OCI-LY7 (cell line): ENCODE results near the gene GRB7. TPM values are rescaled to one million over a fixed set of nuclear protein-coding genes. Genes with fewer than 3 reads are reported as not detected.

ENCODE experiments used
- BruUV-seq: library from RNA; stranded (reverse); fragments of 400-500 nt; replicated peaks from 2 replicates; lab custom pipeline; 2021; lab: Mats Ljungman, UMichigan
- CTCF ChIA-PET: fragments of 300-600 bp; sonication (Branson Sonifier 250); formaldehyde crosslinking; loops from one replicate; lab custom pipeline; 2022; ENCODE audit warnings: antibody characterized with exemption; ENCODE audit not compliant: unreplicated experiment; lab: Charles Lee
- POLR2A ChIA-PET: fragments of 300-600 bp; sonication (Branson Sonifier 250); formaldehyde crosslinking; loops from one replicate; lab custom pipeline; 2022; ENCODE audit warnings: antibody characterized with exemption; lab: Charles Lee
- DNase-seq: peaks from one replicate; pipeline ENCODE4 v3.0.0-alpha.2; 2015; ENCODE audit warnings: low spot score
- H2AFZ ChIP-seq: fragments of 200-600 bp; sonication (generic), shearing (Covaris generic); 2 replicates; pipeline ENCODE4 v1.6.1; 2014; ENCODE audit warnings: mild to moderate bottlenecking, antibody characterized with exemption, low read length, moderate library complexity
- H3K27ac ChIP-seq: fragments of 200-600 bp; sonication (generic); 2 replicates; pipeline ENCODE4 v1.5.1; 2014; ENCODE audit warnings: mixed run types, low read depth, mild to moderate bottlenecking, moderate library complexity, low read length, inconsistent platforms; ENCODE audit not compliant: poor library complexity, severe bottlenecking
- H3K36me3 ChIP-seq: fragments of 200-600 bp; sonication (generic); 2 replicates; pipeline ENCODE4 v1.6.1; 2014; ENCODE audit warnings: mild to moderate bottlenecking, antibody characterized with exemption, low read length, moderate library complexity, mixed read lengths; ENCODE audit not compliant: insufficient read depth
- H3K4me1 ChIP-seq: fragments of 200-600 bp; sonication (generic); 2 replicates; pipeline ENCODE4 v1.5.1; 2014; ENCODE audit warnings: mild to moderate bottlenecking, low read length; ENCODE audit not compliant: insufficient read depth, poor library complexity, severe bottlenecking
- H3K4me2 ChIP-seq: fragments of 200-600 bp; sonication (generic); 2 replicates; pipeline ENCODE4 v1.6.1; 2014; ENCODE audit warnings: mild to moderate bottlenecking, low read length
- H3K4me3 ChIP-seq: fragments of 200-600 bp; sonication (generic); 2 replicates; pipeline ENCODE4 v1.5.1; 2014; ENCODE audit warnings: mild to moderate bottlenecking, low read depth, low read length; ENCODE audit not compliant: poor library complexity, severe bottlenecking
- H3K79me2 ChIP-seq: fragments of 200-600 bp; sonication (generic); 2 replicates; pipeline ENCODE4 v1.6.1; 2016; ENCODE audit warnings: low read depth, mild to moderate bottlenecking, low read length, moderate library complexity, mixed read lengths; ENCODE audit not compliant: insufficient read depth
- H3K9me2 ChIP-seq: fragments of 200-600 bp; sonication (generic); 2 replicates; pipeline ENCODE4 v1.6.1; 2016; ENCODE audit warnings: mild to moderate bottlenecking, low read length, mixed read lengths; ENCODE audit not compliant: insufficient read depth
- H3K9me3 ChIP-seq: fragments of 200-600 bp; sonication (generic); 2 replicates; pipeline ENCODE4 v1.6.1; 2014; ENCODE audit warnings: mild to moderate bottlenecking, mixed run types, low read length, mixed read lengths
- H4K20me1 ChIP-seq: fragments of 200-600 bp; sonication (generic); 2 replicates; pipeline ENCODE4 v1.6.1; 2014; ENCODE audit warnings: mild to moderate bottlenecking, antibody characterized with exemption, low read length, moderate library complexity, mixed read lengths; ENCODE audit not compliant: insufficient read depth
- EZH2phosphoT487 ChIP-seq: fragments of 200-600 bp; sonication (generic); IDR thresholded peaks from 2 replicates; pipeline ENCODE4 v1.6.1; 2018; ENCODE audit warnings: low read depth, borderline replicate concordance, mild to moderate bottlenecking, mixed run types, antibody characterized with exemption, low read length, moderate library complexity, mixed read lengths
- intact Hi-C: fragments of 100-400 bp; cut with micrococcal nuclease; formaldehyde crosslinking; loops from one replicate; pipeline ENCODE4 v1.10.0; 2022; ENCODE audit not compliant: unreplicated experiment
- total RNA-seq, 2 experiments: library from RNA; depleted of rRNA in 1 of 2; stranded (reverse); fragments of >200 nt in 1 of 2; shearing (Covaris generic) in 1 of 2; gene quantifications; 2 replicates each; pipeline ENCODE4 v1.2.3, GENCODE V29; 2014 to 2022
- TF ChIP-seq, protein P1 (sequence below): fragments of 200-600 bp; sonication (generic); conservative IDR thresholded peaks from 2 replicates; pipeline ENCODE4 v1.5.1; 2014; ENCODE audit warnings: mild to moderate bottlenecking, antibody characterized with exemption, low read length, moderate library complexity, mixed read lengths

Gene GRB7
- total RNA-seq, 2 experiments from 2014 or later: 0.25 TPM; not detected in 1

DNA sequence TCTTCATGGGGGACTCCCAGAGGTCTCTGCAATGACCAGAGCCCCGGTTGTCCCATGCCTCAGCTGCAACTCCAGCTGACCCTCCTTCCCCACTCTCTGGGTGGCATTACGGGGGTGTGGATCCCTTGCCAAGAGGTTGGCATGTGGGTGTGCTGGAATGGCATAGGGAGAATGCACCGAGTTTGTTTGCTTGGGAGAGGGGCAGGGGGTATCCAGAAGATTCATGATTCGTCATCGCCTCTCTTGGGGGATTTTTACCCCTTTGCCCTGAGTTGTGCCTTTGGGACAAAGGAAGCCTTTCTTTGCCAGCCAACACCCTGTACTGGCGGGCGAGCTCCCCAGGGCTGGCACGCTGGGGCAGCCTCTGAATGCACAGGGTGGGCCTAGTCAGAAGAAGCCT lies 31.4 kb upstream of the GRB7 start:
- no peaks in the 10 kb centered on the region for H3K79me2 ChIP-seq

DNA sequence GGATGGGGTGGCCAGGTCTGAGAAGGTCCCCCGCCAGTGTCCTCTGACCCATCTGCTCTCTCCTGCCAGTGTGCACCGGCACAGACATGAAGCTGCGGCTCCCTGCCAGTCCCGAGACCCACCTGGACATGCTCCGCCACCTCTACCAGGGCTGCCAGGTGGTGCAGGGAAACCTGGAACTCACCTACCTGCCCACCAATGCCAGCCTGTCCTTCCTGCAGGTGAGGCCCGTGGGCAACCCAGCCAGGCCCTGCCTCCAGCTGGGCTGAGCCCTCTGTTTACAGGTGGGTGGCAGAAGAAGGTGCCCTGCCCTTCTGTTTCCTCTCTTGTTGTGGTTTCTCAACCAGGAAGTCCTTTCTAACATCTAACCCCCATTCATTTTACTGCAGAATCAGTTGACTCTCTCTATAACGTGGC lies 30.8 kb upstream of the GRB7 start:
- Histone ChIP-seq H3K4me3 (no peak overlapping the region), H3K36me3 (no peaks in the 10 kb centered on the region), H3K4me2 (no peak overlapping the region), H3K4me1 (peaks cover 4% of the 10 kb centered on the region), H3K27ac (no peak overlapping the region), H3K9me3 (no peaks in the 10 kb centered on the region), H3K9me2 (no peaks in the 10 kb centered on the region), H2AFZ (no peak overlapping the region), H3K79me2 (no peaks in the 10 kb centered on the region), H4K20me1 (no peaks in the 10 kb centered on the region)
- no peak for DNase-seq
- POLR2A ChIA-PET: no interaction called here
- CTCF ChIA-PET: no interaction called here
- intact Hi-C loops: no loop called here
- no TSS peak for BruUV-seq
- TF ChIP-seq EZH2phosphoT487: no peak
- TF ChIP-seq, protein P1, sequence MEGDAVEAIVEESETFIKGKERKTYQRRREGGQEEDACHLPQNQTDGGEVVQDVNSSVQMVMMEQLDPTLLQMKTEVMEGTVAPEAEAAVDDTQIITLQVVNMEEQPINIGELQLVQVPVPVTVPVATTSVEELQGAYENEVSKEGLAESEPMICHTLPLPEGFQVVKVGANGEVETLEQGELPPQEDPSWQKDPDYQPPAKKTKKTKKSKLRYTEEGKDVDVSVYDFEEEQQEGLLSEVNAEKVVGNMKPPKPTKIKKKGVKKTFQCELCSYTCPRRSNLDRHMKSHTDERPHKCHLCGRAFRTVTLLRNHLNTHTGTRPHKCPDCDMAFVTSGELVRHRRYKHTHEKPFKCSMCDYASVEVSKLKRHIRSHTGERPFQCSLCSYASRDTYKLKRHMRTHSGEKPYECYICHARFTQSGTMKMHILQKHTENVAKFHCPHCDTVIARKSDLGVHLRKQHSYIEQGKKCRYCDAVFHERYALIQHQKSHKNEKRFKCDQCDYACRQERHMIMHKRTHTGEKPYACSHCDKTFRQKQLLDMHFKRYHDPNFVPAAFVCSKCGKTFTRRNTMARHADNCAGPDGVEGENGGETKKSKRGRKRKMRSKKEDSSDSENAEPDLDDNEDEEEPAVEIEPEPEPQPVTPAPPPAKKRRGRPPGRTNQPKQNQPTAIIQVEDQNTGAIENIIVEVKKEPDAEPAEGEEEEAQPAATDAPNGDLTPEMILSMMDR: no peak

More for the DNA sequence above, 31.4 kb upstream of the GRB7 start:
- intact Hi-C loops: no loop called here
- DNase-seq: no peak
- H3K4me3 ChIP-seq: no peak overlapping the region
- no TSS peak for BruUV-seq
- POLR2A ChIA-PET: no interaction called here
- H3K36me3 ChIP-seq: no peaks in the 10 kb centered on the region
- H3K9me3 ChIP-seq: no peaks in the 10 kb centered on the region
- TF ChIP-seq EZH2phosphoT487: no peak
- TF ChIP-seq, protein P1: no peak
- H3K27ac ChIP-seq: no peak overlapping the region
- H3K9me2 ChIP-seq: no peaks in the 10 kb centered on the region
- H3K4me1 ChIP-seq: peaks cover 4% of the 10 kb centered on the region
- no peaks in the 10 kb centered on the region for H4K20me1 ChIP-seq
- CTCF ChIA-PET: no interaction called here
- no peak overlapping the region for H2AFZ ChIP-seq
- H3K4me2 ChIP-seq: no peak overlapping the region

DNA sequence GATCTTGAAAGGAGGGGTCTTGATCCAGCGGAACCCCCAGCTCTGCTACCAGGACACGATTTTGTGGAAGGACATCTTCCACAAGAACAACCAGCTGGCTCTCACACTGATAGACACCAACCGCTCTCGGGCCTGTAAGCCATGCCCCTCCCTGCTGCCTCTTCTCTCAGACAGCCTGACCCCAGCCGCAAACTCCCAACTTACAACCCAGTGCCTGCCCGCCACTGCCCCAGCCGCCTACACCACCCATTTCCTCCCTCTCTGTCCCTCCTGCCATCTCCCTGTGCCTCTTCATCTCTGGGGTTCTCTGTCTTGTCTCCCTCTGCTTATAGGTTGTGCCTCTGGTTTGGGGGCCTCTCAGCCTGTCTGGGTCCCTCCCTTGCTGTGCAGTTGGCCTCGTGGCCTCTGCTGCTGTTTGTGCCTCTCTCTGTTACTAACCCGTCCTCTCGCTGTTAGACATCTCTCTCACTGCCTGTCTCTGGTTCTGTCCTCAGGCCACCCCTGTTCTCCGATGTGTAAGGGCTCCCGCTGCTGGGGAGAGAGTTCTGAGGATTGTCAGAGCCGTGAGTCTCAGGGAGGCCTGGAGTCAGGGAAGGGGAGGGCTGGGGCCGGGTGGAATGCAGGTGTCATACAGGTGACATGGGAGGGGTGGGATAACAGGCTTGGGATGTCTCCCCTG lies 28.3 kb upstream of the GRB7 start:
- DNase-seq: no peak
- Histone ChIP-seq H3K9me3 (no peaks in the 10 kb centered on the region), H2AFZ (no peak overlapping the region), H3K36me3 (no peaks in the 10 kb centered on the region), H3K27ac (no peak overlapping the region), H3K9me2 (no peaks in the 10 kb centered on the region), H3K4me1 (no peaks in the 10 kb centered on the region), H3K4me3 (no peak overlapping the region), H4K20me1 (no peaks in the 10 kb centered on the region), H3K4me2 (no peak overlapping the region), H3K79me2 (no peaks in the 10 kb centered on the region)
- TF ChIP-seq, protein P1: no peak
- no peak for TF ChIP-seq EZH2phosphoT487
- intact Hi-C loops: no loop called here
- POLR2A ChIA-PET: no interaction called here
- BruUV-seq: no TSS peak
- CTCF ChIA-PET: no interaction called here
